ENCODE measurements around the gene FRMD4A. TPM values are rescaled to one million over a fixed set of nuclear protein-coding genes. Genes with fewer than 3 reads are reported as not detected.
A peak's percentile ranks its signal among the peaks of the same experiment; 100 is the strongest.

The FRMD4A gene
- total and polyA plus RNA-seq, 2 of the 4 experiments (the other 2 are of a cell fraction): 30.3 to 68.8 TPM

- Histone ChIP-seq H4K8ac (ENCODE audit: low read depth in 2 of 2, low read length in 2 of 2) (peak overlapping the region; percentile 45 to 54; a peak in 2 of 4 replicates), H2BK120ac (ENCODE audit: low read depth, low read length) (peak overlapping the region; percentile 11), H2BK20ac (ENCODE audit: low read depth, low read length) (peak overlapping the region; percentile 50), H3K4me2 (ENCODE audit: low read depth, low read length) (peak overlapping the region; percentile 53; the same call in 1 of the 2 replicates), H3K36me3 (ENCODE audit: control insufficient read depth, insufficient read depth, low read length) (no peaks in the 10 kb centered on the region), H3K4me3 (ENCODE audit: insufficient read depth, low read depth, low read length) (no peak overlapping the region), H3K9me3 (ENCODE audit: control insufficient read depth, insufficient read depth, low read length) (no peaks in the 10 kb centered on the region), H2AFZ (replicated peaks; ENCODE audit: low read length, poor library complexity) (no peak overlapping the region), H3K27me3 (ENCODE audit: control insufficient read depth, insufficient read depth, low read length) (no peaks in the 10 kb centered on the region), H3K9ac (ENCODE audit: low read depth, low read length) (no peak overlapping the region), H3K79me1 (ENCODE audit: low read depth in 1 of 2, low read length in 2 of 2) (peaks cover 0 to 24% of the 10 kb centered on the region in 2 experiments; a peak in 2 of 4 replicates), H2AK5ac (ENCODE audit: low read depth, low read length) (peak overlapping the region; percentile 93), H3K14ac (replicated peaks; ENCODE audit: low read depth, low read length) (peak overlapping the region; percentile 64), H2BK15ac (ENCODE audit: low read depth, low read length) (peak overlapping the region; percentile 46; the same call in 1 of the 3 replicates), H4K20me1 (ENCODE audit: insufficient read depth, low read length) (no peaks in the 10 kb centered on the region), H3K23ac (ENCODE audit: low read depth, low read length) (no peak overlapping the region), H2BK5ac (ENCODE audit: low read depth, low read length, poor library complexity, severe bottlenecking) (peak overlapping the region; percentile 35), H4K5ac (ENCODE audit: low read depth, low read length) (peak overlapping the region; percentile 22; the same call in 1 of the 2 replicates), H3K27ac (ENCODE audit: insufficient read depth, low read length) (no peak overlapping the region), H4K91ac (ENCODE audit: insufficient read depth, low read depth, low read length) (peak overlapping the region; percentile 20), H3K56ac (ENCODE audit: extremely low read depth, insufficient read depth, low read length) (no peak overlapping the region), H2AK9ac (replicated peaks; ENCODE audit: low read depth, low read length, poor library complexity) (no peak overlapping the region), H3K4me1 (ENCODE audit: control insufficient read depth, insufficient read depth, low read length) (peaks cover 18% of the 10 kb centered on the region), H3K4ac (ENCODE audit: low read depth, low read length) (peak overlapping the region; percentile 48), H3K18ac (ENCODE audit: low read depth, low read length) (peak overlapping the region; percentile 34; the same call in 1 of the 2 replicates), H3K9me1 (ENCODE audit: insufficient read depth, low read length) (peaks cover 17% of the 10 kb centered on the region)
- intact Hi-C loops (cut with micrococcal nuclease) (no loop called here), in situ Hi-C loops (cut with MboI; ENCODE audit: low sequenced_read_pairs) (no loop called here), dilution Hi-C loops (cut with HindIII; ENCODE audit: low sequenced_read_pairs, unreplicated experiment) (no loop called here)
- ChIA-PET POLR2A (ENCODE audit: unreplicated experiment) (no interaction called here), CTCF (interaction anchor here (0.6 to 1.0 kb wide), 2 partner anchors 89 to 291 kb away, joined by 3 to 4 read pairs; no protein-coding TSS in a partner anchor)
- DNase-seq (no peak), ATAC-seq (ENCODE audit: low read depth) (no peak)
- TF ChIP-seq USF2 (IDR thresholded peaks at IDR 0.05; ENCODE audit: low read depth, low read length) (no peak), RCOR1 (IDR thresholded peaks at IDR 0.05; ENCODE audit: insufficient replicate concordance, low read length) (no peak), CTCF (conservative IDR thresholded peaks at IDR 0.05; ENCODE audit: low read depth, low read length) (no peak)
- no CpG with 5 or more reads among the region's 4 CpGs for WGBS, 2 experiments (ENCODE audit: extremely low coverage in 2 of 2, insufficient read length in 1 of 2)
- BruUV-seq (replicated peaks): no TSS peak
These were observed 380.2 kb downstream of the FRMD4A start for GRCh38 chr10:13950543-13950939.

Measured in IMR-90 (cell line).